Esophagus muscularis mucosa (tissue), 4 donors: Measurements from ENCODE around the gene LDAH. TPM values are rescaled to one million over a fixed set of nuclear protein-coding genes. Genes with fewer than 3 reads are reported as not detected.

Experiments used
- DNase-seq: peaks from one replicate; pipeline ENCODE4 v3.0.0-alpha.2; 2017; ENCODE audit errors: extremely low spot score
- H3K27ac ChIP-seq, 4 donors: fragments of 200-600 bp; sonication (generic); replicated peaks in 1 of 4; 1 replicate in 3 of 4; 2 replicates in 1 of 4; pipeline ENCODE4 v1.5.1; 2016 to 2019; ENCODE audit warnings: mild to moderate bottlenecking in 1 of 4
- H3K27me3 ChIP-seq, 4 donors: fragments of 200-600 bp; sonication (generic); one replicate each; pipeline versions ENCODE4 v1.5.1 to v1.6.0; 2016 to 2019
- H3K36me3 ChIP-seq, 4 donors: fragments of 200-600 bp; sonication (generic); one replicate each; pipeline ENCODE4 v1.5.1; 2016 to 2019
- H3K4me1 ChIP-seq, 4 donors: fragments of 200-600 bp; sonication (generic); one replicate each; pipeline ENCODE4 v1.5.1; 2016 to 2019
- H3K4me3 ChIP-seq, 4 donors: fragments of 200-600 bp; sonication (generic); 1 replicate in 2 of 4; 2 replicates in 2 of 4; pipeline ENCODE4 v1.5.1; 2016 to 2019; ENCODE audit warnings: mild to moderate bottlenecking in 4 of 4, moderate library complexity in 1 of 4
- H3K9me3 ChIP-seq, 4 donors: fragments of 200-600 bp; sonication (generic); 1 replicate in 3 of 4; 2 replicates in 1 of 4; pipeline ENCODE4 v1.5.1; 2016 to 2019
- EP300 ChIP-seq: sonication (generic); formaldehyde crosslinking; IDR thresholded peaks from one replicate; pipeline ENCODE4 v1.6.1; 2017; ENCODE audit warnings: antibody characterized with exemption
- POLR2A ChIP-seq: fragments of 450-650 bp; IDR thresholded peaks from one replicate; pipeline ENCODE4 v1.6.1; 2017; ENCODE audit warnings: antibody characterized with exemption, moderate library complexity, mild to moderate bottlenecking, low read depth
- POLR2AphosphoS5 ChIP-seq, 2 donors: sonication (generic); formaldehyde crosslinking; IDR thresholded peaks; one replicate each; pipeline ENCODE4 v1.6.1; 2017; ENCODE audit warnings: antibody characterized with exemption in 2 of 2
- WGBS: methylation state at CpG from one replicate; pipeline ENCODE4 v1.1.5; 2018; 5-methylcytosine and 5-hydroxymethylcytosine counted together
- intact Hi-C: fragments of 100-400 bp; cut with DNase I; formaldehyde crosslinking; loops from one replicate; pipeline ENCODE4 v1.15.1; 2023
- total RNA-seq, 4 donors: library from RNA; depleted of rRNA; stranded (reverse); fragments of >200 nt; gene quantifications; one replicate each; pipeline versions ENCODE4 v1.1.0 to v1.2.1, GENCODE V29; 2016
- TF ChIP-seq, protein P1 (sequence below), 3 experiments: fragments of 200-600 bp in 2 of 3; fragments of 450-650 bp in 1 of 3; sonication (generic) in 2 of 3; IDR thresholded peaks; one replicate each; pipeline ENCODE4 v1.5.1; 2017 to 2019; ENCODE audit warnings: antibody characterized with exemption in 3 of 3, mild to moderate bottlenecking in 2 of 3, moderate library complexity in 1 of 3

LDAH gene
- total RNA-seq, 4 donors from 2014 or later: 7.9 to 13.7 (median 11.9) TPM

DNA sequence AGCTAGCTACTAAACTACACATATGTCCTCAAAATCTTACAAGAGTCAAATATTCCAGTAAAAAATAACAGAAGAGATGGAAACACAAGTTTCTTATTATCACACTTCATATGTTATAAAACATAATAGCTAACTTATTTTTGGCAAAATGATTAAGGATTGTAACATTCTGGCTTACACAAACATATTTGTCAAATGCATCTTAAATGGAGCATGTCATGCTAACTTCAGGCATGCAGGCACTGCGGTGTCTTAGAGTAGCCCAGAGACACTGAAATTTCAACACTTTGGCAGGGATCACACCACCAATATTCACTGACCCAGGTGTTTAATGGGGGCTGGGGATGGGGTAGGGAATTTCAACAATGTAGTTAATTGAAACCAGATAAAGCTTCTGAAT, 51.6 kb downstream of the LDAH start:
- WGBS: 80% methylated on average over 1 of the region's 1 CpG
- DNase-seq: no peak
- TF ChIP-seq EP300 (no peak), POLR2AphosphoS5 (IDR thresholded peaks at IDR 0.05) (no peak), POLR2A (no peak)
- TF ChIP-seq, protein P1, sequence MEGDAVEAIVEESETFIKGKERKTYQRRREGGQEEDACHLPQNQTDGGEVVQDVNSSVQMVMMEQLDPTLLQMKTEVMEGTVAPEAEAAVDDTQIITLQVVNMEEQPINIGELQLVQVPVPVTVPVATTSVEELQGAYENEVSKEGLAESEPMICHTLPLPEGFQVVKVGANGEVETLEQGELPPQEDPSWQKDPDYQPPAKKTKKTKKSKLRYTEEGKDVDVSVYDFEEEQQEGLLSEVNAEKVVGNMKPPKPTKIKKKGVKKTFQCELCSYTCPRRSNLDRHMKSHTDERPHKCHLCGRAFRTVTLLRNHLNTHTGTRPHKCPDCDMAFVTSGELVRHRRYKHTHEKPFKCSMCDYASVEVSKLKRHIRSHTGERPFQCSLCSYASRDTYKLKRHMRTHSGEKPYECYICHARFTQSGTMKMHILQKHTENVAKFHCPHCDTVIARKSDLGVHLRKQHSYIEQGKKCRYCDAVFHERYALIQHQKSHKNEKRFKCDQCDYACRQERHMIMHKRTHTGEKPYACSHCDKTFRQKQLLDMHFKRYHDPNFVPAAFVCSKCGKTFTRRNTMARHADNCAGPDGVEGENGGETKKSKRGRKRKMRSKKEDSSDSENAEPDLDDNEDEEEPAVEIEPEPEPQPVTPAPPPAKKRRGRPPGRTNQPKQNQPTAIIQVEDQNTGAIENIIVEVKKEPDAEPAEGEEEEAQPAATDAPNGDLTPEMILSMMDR (IDR thresholded peaks at IDR 0.05): no peak
- Histone ChIP-seq H3K36me3 (peaks cover 0 to 45% (median 10%) of the 10 kb centered on the region in 4 donors), H3K27me3 (no peaks in the 10 kb centered on the region), H3K9me3 (no peaks in the 10 kb centered on the region), H3K27ac (no peak overlapping the region), H3K4me1 (no peaks in the 10 kb centered on the region), H3K4me3 (no peak overlapping the region)
- intact Hi-C loops: no loop called here

DNA sequence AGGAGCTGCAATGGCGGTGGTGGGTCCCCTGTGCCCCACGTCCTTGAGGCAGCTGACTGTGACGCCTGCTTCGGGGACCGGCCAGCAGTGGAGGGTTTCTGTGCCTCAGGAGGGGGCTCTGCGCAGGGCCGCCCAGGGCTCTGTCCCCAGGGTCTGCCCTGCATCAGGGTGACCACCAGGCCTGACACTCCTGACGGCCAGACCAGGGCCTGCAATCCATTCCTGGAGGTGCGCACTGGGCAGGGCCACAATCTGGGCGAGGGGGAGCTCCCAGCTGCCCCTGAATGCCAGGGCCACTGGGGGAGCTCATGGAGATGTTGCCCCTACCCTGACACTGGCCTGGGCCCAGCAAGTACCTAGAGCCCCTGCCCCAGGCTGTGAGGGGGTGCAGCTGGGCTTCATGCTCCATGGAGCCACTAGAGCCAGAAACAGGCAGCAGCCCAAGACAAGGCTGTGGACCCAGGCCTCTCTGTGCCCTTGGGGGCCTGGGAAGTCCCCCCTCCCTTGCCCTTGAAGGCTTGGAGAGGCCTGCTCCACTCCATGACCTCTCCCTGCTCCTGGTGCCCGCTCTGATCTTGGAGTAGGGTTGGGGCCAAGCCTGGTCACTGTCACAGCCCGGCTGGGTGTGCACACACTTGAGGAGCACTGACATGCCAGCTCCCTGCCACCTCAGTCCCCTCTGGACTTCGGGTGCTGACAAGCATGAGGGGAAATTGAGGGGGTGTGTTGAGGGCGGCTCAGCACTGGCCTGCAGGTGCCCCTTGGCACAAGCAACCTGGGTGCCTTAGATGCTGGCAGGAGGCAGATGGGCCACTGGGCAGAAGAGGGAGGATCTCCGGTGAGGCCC, 55.9 kb downstream of the LDAH start:
- WGBS: 97% methylated on average over 9 of the region's 15 CpGs
- H3K4me3 ChIP-seq: no peak overlapping the region
- TF ChIP-seq POLR2AphosphoS5 (IDR thresholded peaks at IDR 0.05) (no peak), POLR2A (no peak), EP300 (no peak)

DNA sequence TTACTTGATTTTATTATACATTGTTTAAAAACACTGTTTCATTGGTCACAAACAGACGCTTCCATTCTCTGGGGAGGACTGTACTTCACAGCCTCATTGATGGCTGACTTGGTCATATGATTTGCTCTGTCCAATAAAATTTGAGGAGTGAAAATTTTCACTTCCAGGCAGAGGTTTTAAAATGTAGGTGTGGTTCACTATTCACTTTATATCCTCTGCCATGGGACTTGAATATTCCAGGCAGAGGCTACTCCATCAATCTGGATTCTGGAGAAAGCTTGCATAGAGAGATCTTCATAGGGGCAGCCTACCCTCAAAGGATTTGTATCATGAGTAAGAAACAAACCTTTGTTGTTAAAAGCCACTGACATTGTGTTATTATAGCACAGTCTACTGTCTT, 56.7 kb downstream of the LDAH start:
- WGBS: 93% methylated on average over 1 of the region's 1 CpG

More for the DNA sequence above, 55.9 kb downstream of the LDAH start:
- intact Hi-C loops: no loop called here
- Histone ChIP-seq H3K9me3 (no peaks in the 10 kb centered on the region), H3K27me3 (no peaks in the 10 kb centered on the region), H3K4me1 (no peaks in the 10 kb centered on the region), H3K27ac (no peak overlapping the region), H3K36me3 (peaks cover 0 to 25% (median 8%) of the 10 kb centered on the region in 4 donors)
- no peak for DNase-seq

DNA sequence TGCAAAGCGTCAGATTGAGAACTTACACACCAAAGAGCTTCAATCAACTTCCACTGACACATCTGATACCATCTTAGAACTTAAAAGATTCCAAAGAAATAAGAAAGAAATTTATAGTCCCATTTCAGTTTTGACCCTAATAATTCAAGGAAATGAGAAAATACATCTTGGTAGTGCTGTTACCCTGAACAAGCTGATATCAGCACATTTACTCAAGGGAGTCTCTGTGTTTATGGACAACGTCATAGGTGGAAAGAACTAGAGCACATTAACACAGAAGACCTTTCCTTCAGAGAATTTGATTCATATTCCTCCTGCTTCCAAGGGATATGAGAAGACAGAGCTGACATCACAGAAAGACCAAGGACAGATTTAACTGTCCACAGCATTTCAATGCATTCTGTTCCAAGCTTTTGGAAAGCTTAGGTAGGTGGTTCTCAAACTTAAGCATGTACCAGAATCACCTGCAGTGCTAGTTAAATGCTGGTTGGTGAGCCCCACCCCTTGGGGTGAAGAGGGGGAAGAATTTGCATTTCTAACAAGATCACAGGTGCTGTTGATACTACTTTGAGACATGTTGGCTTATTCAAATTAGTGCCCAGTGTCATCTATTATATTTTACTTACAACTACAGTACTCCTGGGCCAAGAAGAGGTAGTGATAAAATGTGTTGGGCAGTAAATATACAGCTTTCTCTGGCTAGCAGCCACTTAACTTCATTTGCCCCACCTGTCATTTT, 59.8 kb downstream of the LDAH start:
- TF ChIP-seq, protein P1 (IDR thresholded peaks at IDR 0.05): no peak
- no peak overlapping the region for H3K27ac ChIP-seq
- no peak overlapping the region for H3K4me3 ChIP-seq
- WGBS: 81% methylated on average over 2 of the region's 2 CpGs
- DNase-seq: no peak
- no peaks in the 10 kb centered on the region for H3K4me1 ChIP-seq
- peaks cover 0 to 34% (median 10%) of the 10 kb centered on the region in 4 donors for H3K36me3 ChIP-seq
- no peaks in the 10 kb centered on the region for H3K9me3 ChIP-seq
- H3K27me3 ChIP-seq: no peaks in the 10 kb centered on the region
- intact Hi-C loops: no loop called here

More for the DNA sequence above, 56.7 kb downstream of the LDAH start:
- Histone ChIP-seq H3K9me3 (no peaks in the 10 kb centered on the region), H3K4me3 (no peak overlapping the region), H3K27ac (no peak overlapping the region), H3K27me3 (no peaks in the 10 kb centered on the region), H3K4me1 (no peaks in the 10 kb centered on the region), H3K36me3 (peaks cover 0 to 26% (median 8%) of the 10 kb centered on the region in 4 donors)
- no peak for DNase-seq
- intact Hi-C loops: no loop called here
- TF ChIP-seq POLR2AphosphoS5 (IDR thresholded peaks at IDR 0.05) (no peak), EP300 (no peak), POLR2A (no peak)
- TF ChIP-seq, protein P1 (IDR thresholded peaks at IDR 0.05): no peak

DNA sequence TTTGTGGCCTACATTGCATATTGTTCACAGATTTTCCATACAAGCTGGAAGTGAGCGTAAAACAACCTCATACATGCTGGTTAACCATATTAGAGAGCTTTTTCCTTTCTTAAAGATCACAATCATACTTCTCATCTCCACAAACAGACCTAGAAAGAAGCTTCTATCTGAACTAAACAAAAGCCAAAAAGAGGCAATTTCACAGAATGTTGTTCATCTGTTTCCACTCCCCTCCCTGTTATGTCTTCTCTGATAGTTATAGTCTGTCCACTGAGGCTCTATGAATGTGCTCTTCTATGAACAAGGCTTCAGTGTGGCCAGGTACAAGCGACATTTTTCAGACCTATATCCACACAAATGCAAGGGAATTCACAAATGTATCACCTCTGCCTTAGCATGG, 63.4 kb downstream of the LDAH start:
- Histone ChIP-seq H3K9me3 (peaks cover 0 to 3% (median 0%) of the 10 kb centered on the region in 4 donors), H3K27me3 (no peaks in the 10 kb centered on the region), H3K36me3 (peaks cover 0 to 12% (median 3%) of the 10 kb centered on the region in 4 donors), H3K4me3 (no peak overlapping the region), H3K4me1 (no peaks in the 10 kb centered on the region), H3K27ac (no peak overlapping the region)
- WGBS: 100% methylated on average over 2 of the region's 2 CpGs
- intact Hi-C loops: no loop called here
- DNase-seq: no peak
- no peak for TF ChIP-seq EP300
- no peak for TF ChIP-seq POLR2AphosphoS5 (IDR thresholded peaks at IDR 0.05)
- TF ChIP-seq POLR2A: no peak
